GM12878 (cell line): ENCODE measurements around the gene OR2B2. TPM values are rescaled to one million over a fixed set of nuclear protein-coding genes. Genes with fewer than 3 reads are reported as not detected.

Source experiments
- ATF2 ChIP-seq: IDR thresholded peaks from 2 replicates; pipeline ENCODE4 v1.6.1; 2012; ENCODE audit warnings: low read length, inconsistent platforms
- BCL3 ChIP-seq: IDR thresholded peaks from 2 replicates; pipeline ENCODE4 v1.6.1; 2011; ENCODE audit warnings: borderline replicate concordance, low read depth, mild to moderate bottlenecking, moderate library complexity, low read length; ENCODE audit not compliant: insufficient read depth, poor library complexity, severe bottlenecking
- CBFB ChIP-seq: IDR thresholded peaks from 2 replicates; pipeline ENCODE4 v1.6.1; 2016; ENCODE audit warnings: antibody characterized with exemption, low read depth
- CUX1 ChIP-seq: IDR thresholded peaks from 2 replicates; pipeline ENCODE4 v1.6.1; 2012; ENCODE audit warnings: improper control_type of control experiment, low read depth, low read length; ENCODE audit not compliant: insufficient replicate concordance
- IKZF2 ChIP-seq, 2 experiments: fragments of 450-650 bp; IDR thresholded peaks; 2 replicates each; pipeline ENCODE4 v1.6.1; 2017; ENCODE audit warnings: mild to moderate bottlenecking in 2 of 2, moderate library complexity in 2 of 2
- MEF2B ChIP-seq: fragments of 450-650 bp; IDR thresholded peaks from 2 replicates; pipeline ENCODE4 v1.6.1; 2018; ENCODE audit warnings: mild to moderate bottlenecking, moderate library complexity; ENCODE audit not compliant: partially characterized antibody, poor library complexity, severe bottlenecking
- NFXL1 ChIP-seq: fragments of 450-650 bp; IDR thresholded peaks from 2 replicates; pipeline ENCODE4 v1.6.1; 2017; ENCODE audit warnings: antibody characterized with exemption, mild to moderate bottlenecking, borderline replicate concordance
- NR2F1 ChIP-seq: fragments of 450-650 bp; conservative IDR thresholded peaks from 2 replicates; pipeline ENCODE4 v1.6.1; 2017; ENCODE audit warnings: mild to moderate bottlenecking
- SMC3 ChIP-seq: IDR thresholded peaks from 2 replicates; pipeline ENCODE4 v1.6.1; 2011; ENCODE audit warnings: low read length, improper control_type of control experiment, borderline replicate concordance
- ZBTB40 ChIP-seq: fragments of 450-650 bp; IDR thresholded peaks from 2 replicates; pipeline ENCODE4 v1.6.1; 2016; ENCODE audit warnings: mild to moderate bottlenecking, moderate library complexity, borderline replicate concordance
- ZNF687 ChIP-seq: fragments of 450-650 bp; IDR thresholded peaks from 2 replicates; pipeline ENCODE4 v1.6.1; 2017; ENCODE audit warnings: mild to moderate bottlenecking, moderate library complexity
- polyA plus RNA-seq, 11 experiments: library from polyadenylated mRNA; depleted of rRNA in 4 of 11; unstranded in 6 of 11; stranded (reverse) in 5 of 11; fragments of >200 nt; fragmentation: Nextera tagmentation in 4 of 11; fragmentation: Illumina TruSeq in 1 of 11; extraction: Ambion mirVana in 4 of 11; extraction: Trizol in 1 of 11; gene quantifications; 1 replicate in 1 of 11; 2 replicates in 10 of 11; pipeline versions ENCODE4 v1.2.1 to v1.2.3, GENCODE V29; 2011 to 2016; ENCODE audit warnings: inconsistent platforms in 2 of 11, missing spikeins in 2 of 11, low read depth in 1 of 11
- total RNA-seq, 4 experiments: library from RNA; depleted of rRNA in 3 of 4; stranded (reverse); fragments of >200 nt in 3 of 4; fragmentation: Illumina TruSeq in 1 of 4; extraction: Trizol in 1 of 4; gene quantifications; 2 replicates each; pipeline versions ENCODE4 v1.2.1 to v1.2.3, GENCODE V29; 2013 to 2021

The OR2B2 gene
- total and polyA plus RNA-seq, 10 of the 15 experiments (the other 5 are each of a cell fraction or from before 2014, with no cell fraction given) = not detected

- TF ChIP-seq ZNF687 = no peak
- peak; percentile 56 to 67; a peak in 3 of 4 replicates for TF ChIP-seq IKZF2 (IDR thresholded peaks at IDR 0.05)
- no peak for TF ChIP-seq CUX1
- TF ChIP-seq NFXL1 = no peak
- TF ChIP-seq NR2F1 = peak; percentile 77
- TF ChIP-seq ZBTB40 = no peak
- TF ChIP-seq ATF2 = no peak
- no peak for TF ChIP-seq BCL3
- TF ChIP-seq MEF2B = peak; percentile 33
- TF ChIP-seq SMC3 = no peak
- TF ChIP-seq CBFB = 0 out of 2 replicates have a peak, but pooled peaks have one; percentile 8
These were observed 14.5 kb downstream of the OR2B2 start (continued) for GRCh38 chr6:27897580-27898206.
